Panc1 (cell line): ENCODE results near the gene NDUFAF8. TPM values are rescaled to one million over a fixed set of nuclear protein-coding genes. Genes with fewer than 3 reads are reported as not detected.

Experiments
- ATAC-seq: fragments of 200-7000 bp; cut with Tn5 transposase; 2 replicates; pipeline ENCODE4 v1.9.1; 2020; ENCODE audit warnings: mild to moderate bottlenecking, moderate library complexity
- BruUV-seq: library from RNA; stranded (reverse); fragments of 400-500 nt; replicated peaks from 2 replicates; lab custom pipeline; 2021; lab: Mats Ljungman, UMichigan
- CTCF ChIA-PET: fragments of 300-600 bp; sonication (Branson Sonifier 250); formaldehyde crosslinking; loops from one replicate; lab custom pipeline; 2022; ENCODE audit warnings: antibody characterized with exemption; lab: Charles Lee
- POLR2A ChIA-PET: fragments of 300-600 bp; sonication (Branson Sonifier 250); formaldehyde crosslinking; loops from one replicate; lab custom pipeline; 2022; ENCODE audit warnings: antibody characterized with exemption; lab: Charles Lee
- DNase-seq: peaks from one replicate; pipeline ENCODE4 v3.0.0-alpha.2; 2010; ENCODE audit warnings: low read depth, low spot score
- H3K27ac ChIP-seq: 2 replicates; pipeline ENCODE4 v1.5.1; 2011; ENCODE audit warnings: mild to moderate bottlenecking, low read length, inconsistent platforms
- H3K27me3 ChIP-seq: fragments of 200-500 bp; sonication (Bioruptor generic); 2 replicates; pipeline ENCODE4 v1.6.0; 2014; ENCODE audit warnings: low read length, inconsistent platforms; ENCODE audit not compliant: control insufficient read depth, insufficient read depth
- H3K36me3 ChIP-seq: fragments of 200-500 bp; sonication (Bioruptor generic); 2 replicates; pipeline ENCODE4 v1.5.1; 2014; ENCODE audit warnings: inconsistent platforms, mild to moderate bottlenecking, low read length, moderate library complexity; ENCODE audit not compliant: control insufficient read depth, insufficient read depth
- H3K4me1 ChIP-seq: 2 replicates; pipeline ENCODE4 v1.5.1; 2011; ENCODE audit warnings: inconsistent platforms, mild to moderate bottlenecking, low read length, moderate library complexity; ENCODE audit not compliant: control insufficient read depth, insufficient read depth
- H3K4me3 ChIP-seq, 2 experiments: 2 replicates each; pipeline ENCODE4 v1.5.1; 2011 to 2012; ENCODE audit warnings: low read depth in 2 of 2, low read length in 2 of 2, mild to moderate bottlenecking in 2 of 2, inconsistent platforms in 1 of 2, moderate library complexity in 1 of 2
- H3K9me3 ChIP-seq: fragments of 200-500 bp; sonication (Bioruptor generic); 2 replicates; pipeline ENCODE4 v1.5.1; 2014; ENCODE audit warnings: low read depth, mild to moderate bottlenecking, inconsistent platforms, low read length, moderate library complexity; ENCODE audit not compliant: control insufficient read depth, insufficient read depth
- POLR2AphosphoS5 ChIP-seq: IDR thresholded peaks from 2 replicates; pipeline ENCODE4 v1.6.1; 2012; ENCODE audit warnings: mild to moderate bottlenecking, low read depth, low read length, moderate library complexity
- SIN3A ChIP-seq: IDR thresholded peaks from 2 replicates; pipeline ENCODE4 v1.6.1; 2012; ENCODE audit warnings: low read depth, mild to moderate bottlenecking, low read length, moderate library complexity, borderline replicate concordance; ENCODE audit not compliant: insufficient read depth
- TCF7L2 ChIP-seq: IDR thresholded peaks from 2 replicates; pipeline ENCODE4 v1.6.1; 2011; ENCODE audit warnings: mild to moderate bottlenecking, low read depth, low read length, inconsistent platforms
- in situ Hi-C: cut with HindIII; loops from 2 replicates; pipeline ENCODE4 v1.10.0; 2016; ENCODE audit warnings: low sequenced_read_pairs, low pct_unique_long_range_greater_than_20kb
- intact Hi-C: fragments of 100-400 bp; cut with micrococcal nuclease; formaldehyde crosslinking; loops from one replicate; pipeline ENCODE4 v1.10.0; 2022; ENCODE audit not compliant: unreplicated experiment
- total RNA-seq: library from RNA; stranded (reverse); gene quantifications from one replicate; pipeline ENCODE4 v1.2.1, GENCODE V29; 2021; ENCODE audit not compliant: unreplicated experiment
- TF ChIP-seq, protein P1 (sequence below), 2 experiments: IDR thresholded peaks; 2 replicates each; pipeline ENCODE4 v1.6.1; 2011 to 2012; ENCODE audit warnings: low read depth in 2 of 2, control low read depth in 1 of 2, low read length in 1 of 2, mild to moderate bottlenecking in 1 of 2, moderate library complexity in 1 of 2; ENCODE audit not compliant: insufficient read depth in 1 of 2
- TF ChIP-seq, protein P2 (sequence below): fragments of 450-650 bp; IDR thresholded peaks from 2 replicates; pipeline ENCODE4 v1.5.1; 2017; ENCODE audit warnings: mild to moderate bottlenecking

The NDUFAF8 gene
- total RNA-seq, 1 experiment from 2014 or later: 75.8 TPM

DNA sequence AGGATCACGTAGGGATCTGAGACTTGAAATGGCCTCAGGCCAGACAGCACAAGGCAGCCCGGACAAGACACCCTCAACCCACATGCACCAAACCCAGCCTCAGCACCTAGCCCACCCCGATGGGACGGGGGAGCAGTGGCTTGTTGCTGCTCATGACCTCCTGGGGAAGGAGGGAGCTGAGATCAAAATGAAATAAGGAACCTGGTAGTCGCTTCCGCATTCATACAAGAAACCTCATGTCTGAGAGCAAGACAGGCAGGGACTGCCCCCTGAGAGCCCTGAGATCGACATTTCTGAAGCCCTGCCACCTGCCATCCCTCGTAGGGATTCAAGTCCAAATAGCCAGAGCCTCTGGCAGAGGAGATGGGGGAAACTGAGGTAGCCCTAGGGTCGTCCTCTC is 10.7 kb upstream of the NDUFAF8 start:
- POLR2A ChIA-PET: no interaction called here
- TF ChIP-seq TCF7L2: no peak
- no peak for TF ChIP-seq SIN3A
- no peak for TF ChIP-seq POLR2AphosphoS5
- TF ChIP-seq, protein P1, sequence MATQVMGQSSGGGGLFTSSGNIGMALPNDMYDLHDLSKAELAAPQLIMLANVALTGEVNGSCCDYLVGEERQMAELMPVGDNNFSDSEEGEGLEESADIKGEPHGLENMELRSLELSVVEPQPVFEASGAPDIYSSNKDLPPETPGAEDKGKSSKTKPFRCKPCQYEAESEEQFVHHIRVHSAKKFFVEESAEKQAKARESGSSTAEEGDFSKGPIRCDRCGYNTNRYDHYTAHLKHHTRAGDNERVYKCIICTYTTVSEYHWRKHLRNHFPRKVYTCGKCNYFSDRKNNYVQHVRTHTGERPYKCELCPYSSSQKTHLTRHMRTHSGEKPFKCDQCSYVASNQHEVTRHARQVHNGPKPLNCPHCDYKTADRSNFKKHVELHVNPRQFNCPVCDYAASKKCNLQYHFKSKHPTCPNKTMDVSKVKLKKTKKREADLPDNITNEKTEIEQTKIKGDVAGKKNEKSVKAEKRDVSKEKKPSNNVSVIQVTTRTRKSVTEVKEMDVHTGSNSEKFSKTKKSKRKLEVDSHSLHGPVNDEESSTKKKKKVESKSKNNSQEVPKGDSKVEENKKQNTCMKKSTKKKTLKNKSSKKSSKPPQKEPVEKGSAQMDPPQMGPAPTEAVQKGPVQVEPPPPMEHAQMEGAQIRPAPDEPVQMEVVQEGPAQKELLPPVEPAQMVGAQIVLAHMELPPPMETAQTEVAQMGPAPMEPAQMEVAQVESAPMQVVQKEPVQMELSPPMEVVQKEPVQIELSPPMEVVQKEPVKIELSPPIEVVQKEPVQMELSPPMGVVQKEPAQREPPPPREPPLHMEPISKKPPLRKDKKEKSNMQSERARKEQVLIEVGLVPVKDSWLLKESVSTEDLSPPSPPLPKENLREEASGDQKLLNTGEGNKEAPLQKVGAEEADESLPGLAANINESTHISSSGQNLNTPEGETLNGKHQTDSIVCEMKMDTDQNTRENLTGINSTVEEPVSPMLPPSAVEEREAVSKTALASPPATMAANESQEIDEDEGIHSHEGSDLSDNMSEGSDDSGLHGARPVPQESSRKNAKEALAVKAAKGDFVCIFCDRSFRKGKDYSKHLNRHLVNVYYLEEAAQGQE (IDR thresholded peaks at IDR 0.05; ENCODE audit: insufficient read depth in 1 of 2, low read depth in 2 of 2, low read length in 1 of 2): no peak
- TF ChIP-seq, protein P2, sequence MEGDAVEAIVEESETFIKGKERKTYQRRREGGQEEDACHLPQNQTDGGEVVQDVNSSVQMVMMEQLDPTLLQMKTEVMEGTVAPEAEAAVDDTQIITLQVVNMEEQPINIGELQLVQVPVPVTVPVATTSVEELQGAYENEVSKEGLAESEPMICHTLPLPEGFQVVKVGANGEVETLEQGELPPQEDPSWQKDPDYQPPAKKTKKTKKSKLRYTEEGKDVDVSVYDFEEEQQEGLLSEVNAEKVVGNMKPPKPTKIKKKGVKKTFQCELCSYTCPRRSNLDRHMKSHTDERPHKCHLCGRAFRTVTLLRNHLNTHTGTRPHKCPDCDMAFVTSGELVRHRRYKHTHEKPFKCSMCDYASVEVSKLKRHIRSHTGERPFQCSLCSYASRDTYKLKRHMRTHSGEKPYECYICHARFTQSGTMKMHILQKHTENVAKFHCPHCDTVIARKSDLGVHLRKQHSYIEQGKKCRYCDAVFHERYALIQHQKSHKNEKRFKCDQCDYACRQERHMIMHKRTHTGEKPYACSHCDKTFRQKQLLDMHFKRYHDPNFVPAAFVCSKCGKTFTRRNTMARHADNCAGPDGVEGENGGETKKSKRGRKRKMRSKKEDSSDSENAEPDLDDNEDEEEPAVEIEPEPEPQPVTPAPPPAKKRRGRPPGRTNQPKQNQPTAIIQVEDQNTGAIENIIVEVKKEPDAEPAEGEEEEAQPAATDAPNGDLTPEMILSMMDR: no peak

DNA sequence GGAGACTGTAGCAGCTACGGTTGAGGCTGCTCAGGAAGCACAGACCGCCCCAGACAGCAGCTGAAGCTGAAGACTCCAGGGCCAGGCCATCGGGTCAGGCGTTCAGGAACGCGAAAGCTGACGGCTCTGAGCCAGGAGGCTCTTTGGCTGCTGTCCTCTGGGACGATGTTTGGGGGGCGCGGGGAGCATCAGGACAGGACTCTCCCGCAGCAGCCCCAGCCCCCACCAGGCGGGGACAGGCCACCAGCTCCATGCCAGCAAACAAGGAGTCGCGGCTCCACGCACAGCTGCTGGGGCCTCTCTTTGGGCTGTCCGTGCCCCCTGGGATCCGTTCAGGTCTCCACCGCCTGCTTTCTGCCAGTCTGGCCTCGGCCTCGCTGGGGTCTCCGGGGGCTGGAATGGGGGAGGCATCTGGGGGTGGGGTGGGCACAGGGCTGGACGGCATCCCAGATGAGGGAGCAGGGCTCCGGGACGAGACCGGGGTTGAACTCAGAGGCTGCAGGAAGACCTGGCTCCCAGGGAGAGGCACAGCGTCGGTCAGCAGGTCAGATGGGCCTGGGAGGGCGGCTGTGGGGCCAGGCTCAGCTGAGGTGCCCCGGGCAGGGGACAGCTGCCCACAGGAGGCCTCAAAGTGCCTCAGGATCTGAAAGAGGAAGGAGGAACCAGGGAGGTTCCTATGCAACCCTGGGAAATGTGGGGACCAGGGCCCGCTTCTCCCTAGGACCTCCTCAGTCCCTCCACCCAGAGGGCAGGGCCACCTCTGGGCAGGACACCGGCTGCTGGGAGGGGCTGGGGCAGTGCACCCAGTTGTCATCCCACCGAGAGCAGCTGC is 10.1 kb upstream of the NDUFAF8 start:
- ChIA-PET CTCF (interaction anchor here (0.6 to 0.7 kb wide), 2 partner anchors 176 to 285 kb away, joined by 3 to 5 read pairs; no protein-coding TSS in a partner anchor), POLR2A (no interaction called here)
- in situ Hi-C loops: no loop called here

More for the DNA sequence above, 10.7 kb upstream of the NDUFAF8 start:
- no TSS peak for BruUV-seq
- DNase-seq (no peak), ATAC-seq (no peak)
- Histone ChIP-seq H3K36me3 (no peaks in the 10 kb centered on the region), H3K4me1 (peaks cover 4% of the 10 kb centered on the region), H3K27me3 (no peaks in the 10 kb centered on the region), H3K9me3 (no peaks in the 10 kb centered on the region), H3K4me3 (no peak overlapping the region), H3K27ac (no peak overlapping the region)
- in situ Hi-C loops: no loop called here
- intact Hi-C loops: no loop called here
- CTCF ChIA-PET: interaction anchor here (0.6 to 0.7 kb wide), 2 partner anchors 176 to 286 kb away, joined by 3 to 5 read pairs; no protein-coding TSS in a partner anchor

More for the DNA sequence above, 10.1 kb upstream of the NDUFAF8 start:
- Histone ChIP-seq H3K4me1 (no peaks in the 10 kb centered on the region), H3K9me3 (no peaks in the 10 kb centered on the region), H3K4me3 (no peak overlapping the region), H3K27me3 (no peaks in the 10 kb centered on the region), H3K36me3 (no peaks in the 10 kb centered on the region), H3K27ac (no peak overlapping the region)
- BruUV-seq: no TSS peak
- DNase-seq (no peak), ATAC-seq (no peak)
- TF ChIP-seq, protein P2: no peak
- TF ChIP-seq TCF7L2 (no peak), SIN3A (no peak), POLR2AphosphoS5 (no peak)
- TF ChIP-seq, protein P1 (IDR thresholded peaks at IDR 0.05; ENCODE audit: insufficient read depth in 1 of 2, low read depth in 2 of 2, low read length in 1 of 2): no peak
- intact Hi-C loops: no loop called here
